Brain microvascular endothelial cell (primary cell): Measurements from ENCODE around the gene ZFYVE28.

Experiments
- DNase-seq: peaks from one replicate; pipeline ENCODE4 v3.0.0-alpha.2; 2020
- H3K27ac ChIP-seq: fragments of 250-450 bp; sonication (Bioruptor Pico); 2 replicates; pipeline ENCODE4 v1.5.1; 2020; ENCODE audit warnings: mild to moderate bottlenecking, moderate library complexity
- H3K27me3 ChIP-seq: fragments of 250-450 bp; sonication (Bioruptor Pico); replicated peaks from 2 replicates; pipeline ENCODE4 v1.5.1; 2020; ENCODE audit warnings: mild to moderate bottlenecking
- H3K36me3 ChIP-seq: fragments of 250-450 bp; sonication (Bioruptor Pico); replicated peaks from 2 replicates; pipeline ENCODE4 v1.5.1; 2020; ENCODE audit warnings: mild to moderate bottlenecking
- H3K4me3 ChIP-seq: 2 replicates; pipeline ENCODE4 v1.5.1; 2011; ENCODE audit warnings: low read depth, mild to moderate bottlenecking, control low read depth, low read length, moderate library complexity
- in situ Hi-C: cut with HindIII; loops from 2 replicates; pipeline ENCODE4 v1.10.0; 2017; ENCODE audit warnings: low sequenced_read_pairs, low pct_ligation_motif_present
- TF ChIP-seq, protein P1 (sequence below): IDR thresholded peaks from 2 replicates; pipeline ENCODE4 v1.5.1; 2011; ENCODE audit warnings: low read depth, mild to moderate bottlenecking, moderate library complexity, low read length, control low read depth, inconsistent platforms; ENCODE audit errors: missing control alignments

ZFYVE28 gene

DNA sequence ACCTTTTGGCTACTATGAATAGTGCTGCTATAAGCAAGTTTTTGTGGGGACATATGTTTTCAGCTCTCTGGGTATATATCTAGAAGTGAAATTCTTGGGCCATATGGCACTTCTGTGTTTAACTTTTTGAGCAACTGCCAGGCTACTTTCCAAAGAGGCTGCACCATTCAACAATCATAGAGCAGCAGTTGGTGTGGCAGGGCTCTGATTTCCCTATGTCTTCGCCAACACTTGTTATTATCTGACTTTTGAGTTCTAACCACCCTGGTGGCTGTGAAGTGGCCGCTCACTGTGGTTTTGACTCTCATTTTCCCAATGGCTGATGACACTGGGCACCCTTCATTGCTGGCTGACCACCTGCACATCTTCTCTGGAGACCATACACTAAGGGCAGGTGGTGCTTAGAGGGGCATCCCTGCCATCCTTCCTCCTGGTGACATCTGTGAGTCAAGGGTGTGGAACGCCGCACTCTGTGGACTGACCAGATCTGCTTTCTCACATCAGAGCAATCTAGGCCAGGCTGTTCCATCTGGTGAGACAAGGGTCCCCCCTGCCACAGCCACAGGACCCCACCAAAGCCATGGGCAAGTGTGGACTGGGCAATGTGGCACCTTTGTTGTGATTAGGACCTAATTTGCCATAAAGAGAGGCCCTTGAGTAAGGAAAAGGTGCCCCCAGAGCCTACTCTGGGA lies 49.6 kb downstream of the ZFYVE28 start:
- Histone ChIP-seq H3K27me3 (peaks cover 7% of the 10 kb centered on the region), H3K27ac (no peak overlapping the region), H3K4me3 (no peak overlapping the region), H3K36me3 (no peaks in the 10 kb centered on the region)
- DNase-seq, result no peak
- in situ Hi-C loops, result no loop called here
- TF ChIP-seq, protein P1, sequence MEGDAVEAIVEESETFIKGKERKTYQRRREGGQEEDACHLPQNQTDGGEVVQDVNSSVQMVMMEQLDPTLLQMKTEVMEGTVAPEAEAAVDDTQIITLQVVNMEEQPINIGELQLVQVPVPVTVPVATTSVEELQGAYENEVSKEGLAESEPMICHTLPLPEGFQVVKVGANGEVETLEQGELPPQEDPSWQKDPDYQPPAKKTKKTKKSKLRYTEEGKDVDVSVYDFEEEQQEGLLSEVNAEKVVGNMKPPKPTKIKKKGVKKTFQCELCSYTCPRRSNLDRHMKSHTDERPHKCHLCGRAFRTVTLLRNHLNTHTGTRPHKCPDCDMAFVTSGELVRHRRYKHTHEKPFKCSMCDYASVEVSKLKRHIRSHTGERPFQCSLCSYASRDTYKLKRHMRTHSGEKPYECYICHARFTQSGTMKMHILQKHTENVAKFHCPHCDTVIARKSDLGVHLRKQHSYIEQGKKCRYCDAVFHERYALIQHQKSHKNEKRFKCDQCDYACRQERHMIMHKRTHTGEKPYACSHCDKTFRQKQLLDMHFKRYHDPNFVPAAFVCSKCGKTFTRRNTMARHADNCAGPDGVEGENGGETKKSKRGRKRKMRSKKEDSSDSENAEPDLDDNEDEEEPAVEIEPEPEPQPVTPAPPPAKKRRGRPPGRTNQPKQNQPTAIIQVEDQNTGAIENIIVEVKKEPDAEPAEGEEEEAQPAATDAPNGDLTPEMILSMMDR, result no peak

GRCh38 chr4:2367626-2368025 lies 50.8 kb downstream of the ZFYVE28 start:
- in situ Hi-C loops, result no loop called here
- H3K4me3 ChIP-seq, result no peak overlapping the region
- no peak for DNase-seq
- TF ChIP-seq, protein P1, result no peak
- no peak overlapping the region for H3K27ac ChIP-seq
- peaks cover 7% of the 10 kb centered on the region for H3K27me3 ChIP-seq
- no peaks in the 10 kb centered on the region for H3K36me3 ChIP-seq

DNA sequence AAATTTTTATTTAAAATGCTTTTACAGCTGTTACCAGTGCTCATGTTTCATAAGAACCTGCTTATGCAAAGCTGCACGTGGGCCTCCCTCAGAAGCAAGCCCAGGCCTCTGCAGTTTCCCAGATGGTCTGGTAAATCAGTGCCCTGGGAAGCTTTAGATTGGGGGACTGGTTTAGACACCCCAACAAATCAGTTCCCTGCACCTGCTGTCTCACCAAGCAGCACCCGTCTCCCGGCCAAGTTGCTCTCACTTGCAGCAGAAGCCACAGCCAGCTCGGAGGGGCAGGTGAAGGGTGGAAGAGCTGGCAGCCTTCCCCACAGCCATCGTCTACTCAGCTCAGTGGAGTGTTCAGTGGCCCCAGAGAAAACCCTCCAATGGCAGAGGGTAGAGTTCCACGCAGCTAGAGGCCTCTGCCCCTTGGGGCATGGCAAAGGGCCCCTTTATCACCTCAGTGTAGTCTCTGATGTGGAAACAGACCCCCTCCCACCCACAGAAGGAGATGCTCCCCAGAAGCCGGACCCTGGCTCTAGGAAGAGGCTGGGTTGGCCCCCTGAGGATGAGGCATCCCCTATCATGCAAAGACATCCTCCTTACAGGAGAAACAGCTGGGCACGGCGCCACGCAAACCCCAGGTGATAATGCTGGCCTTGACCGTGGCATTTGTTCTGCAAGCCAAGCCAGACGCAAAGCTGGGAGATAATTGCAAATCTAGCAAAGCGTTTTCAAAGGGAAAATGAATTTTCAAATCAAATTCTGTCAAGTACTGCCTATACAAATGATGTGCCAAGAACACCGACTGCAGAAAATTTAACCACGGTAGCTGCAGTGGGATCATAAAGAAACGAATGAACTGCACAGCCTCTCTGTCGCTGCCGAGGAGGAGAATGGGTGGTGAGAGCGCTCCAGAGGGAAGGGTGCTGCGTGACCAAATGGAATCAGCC lies 51.9 kb downstream of the ZFYVE28 start:
- no peak overlapping the region for H3K27ac ChIP-seq
- peaks cover 7% of the 10 kb centered on the region for H3K27me3 ChIP-seq
- in situ Hi-C loops, result no loop called here
- H3K4me3 ChIP-seq, result no peak overlapping the region
- TF ChIP-seq, protein P1, result no peak
- no peak for DNase-seq
- no peaks in the 10 kb centered on the region for H3K36me3 ChIP-seq

GRCh38 chr4:2365913-2366210 lies 52.6 kb downstream of the ZFYVE28 start:
- no peak overlapping the region for H3K27ac ChIP-seq
- no peak overlapping the region for H3K4me3 ChIP-seq
- TF ChIP-seq, protein P1, result no peak
- H3K27me3 ChIP-seq, result peaks cover 7% of the 10 kb centered on the region
- in situ Hi-C loops, result no loop called here
- H3K36me3 ChIP-seq, result no peaks in the 10 kb centered on the region
- no peak for DNase-seq

GRCh38 chr4:2365054-2365912 lies 53.2 kb downstream of the ZFYVE28 start:
- no peak for DNase-seq
- TF ChIP-seq, protein P1, result no peak
- Histone ChIP-seq H3K4me3 (peak overlapping the region; percentile 53), H3K27me3 (peaks cover 7% of the 10 kb centered on the region), H3K27ac (no peak overlapping the region), H3K36me3 (no peaks in the 10 kb centered on the region)
- in situ Hi-C loops, result no loop called here
